Pons (tissue), 1 donor: Measurements from ENCODE around the gene STK32A.
A peak's percentile ranks its signal among the peaks of the same experiment; 100 is the strongest.

Source experiments
- DNase-seq: peaks from one replicate; pipeline ENCODE4 v3.0.0-alpha.2; 2016; ENCODE audit warnings: low spot score

The STK32A gene

DNA sequence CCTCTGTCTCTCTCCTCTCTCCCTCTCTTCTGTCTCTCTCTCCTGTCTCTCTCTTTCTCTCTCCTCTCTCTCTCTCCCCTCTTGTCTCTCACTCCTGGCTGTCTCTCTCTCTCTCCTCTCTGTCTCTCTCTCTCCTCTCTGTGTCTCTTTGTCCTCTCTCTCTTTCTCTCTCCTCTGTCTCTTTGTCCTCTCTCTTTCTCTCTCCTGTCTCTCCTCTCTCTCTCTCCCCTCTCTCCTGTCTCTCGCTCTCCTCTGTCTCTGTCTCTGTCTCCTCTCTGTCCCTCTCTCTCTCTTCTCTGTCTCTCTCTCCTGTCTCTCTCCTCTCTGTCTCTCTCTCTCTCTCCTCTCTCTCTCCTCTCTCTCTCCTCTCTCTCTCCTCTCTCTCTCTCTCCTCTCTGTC, 25.0 kb downstream of the STK32A start:
- no peak for DNase-seq

DNA sequence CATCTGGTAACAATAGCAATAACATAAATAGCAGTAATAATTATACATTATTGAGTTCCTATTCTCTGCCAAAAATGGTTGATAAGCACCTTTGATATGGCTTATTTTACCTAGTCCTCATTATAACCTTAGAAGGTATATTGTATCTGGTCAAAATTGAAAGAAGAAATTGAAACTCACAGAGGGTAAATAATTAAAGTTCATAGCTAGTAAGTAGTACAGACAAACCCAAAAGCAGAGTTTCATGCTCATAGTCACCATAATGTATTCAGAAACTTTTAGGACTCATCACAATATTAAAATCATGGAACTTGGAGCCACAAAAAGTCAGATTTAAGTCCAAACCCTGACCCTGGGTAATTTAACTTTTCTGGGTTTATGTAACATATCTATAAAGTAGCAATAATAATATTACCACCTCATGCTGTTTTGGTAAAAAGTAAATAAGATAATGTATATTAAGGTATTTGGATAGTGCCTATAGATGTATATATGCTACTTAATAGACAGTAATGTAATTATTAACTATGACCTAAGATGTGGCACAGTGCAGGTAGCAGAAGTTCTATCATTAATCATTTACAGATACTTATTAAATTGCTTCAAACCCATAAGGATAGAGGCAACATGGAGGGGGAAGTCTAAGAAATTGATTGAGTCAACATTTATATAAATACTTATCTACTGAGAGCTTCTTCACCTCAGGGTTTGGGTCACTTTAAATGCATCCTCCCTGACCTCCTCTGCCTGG, 32.4 kb downstream of the STK32A start:
- no peak for DNase-seq

GRCh38 chr5:147276497-147276896, 41.7 kb downstream of the STK32A start:
- no peak for DNase-seq

DNA sequence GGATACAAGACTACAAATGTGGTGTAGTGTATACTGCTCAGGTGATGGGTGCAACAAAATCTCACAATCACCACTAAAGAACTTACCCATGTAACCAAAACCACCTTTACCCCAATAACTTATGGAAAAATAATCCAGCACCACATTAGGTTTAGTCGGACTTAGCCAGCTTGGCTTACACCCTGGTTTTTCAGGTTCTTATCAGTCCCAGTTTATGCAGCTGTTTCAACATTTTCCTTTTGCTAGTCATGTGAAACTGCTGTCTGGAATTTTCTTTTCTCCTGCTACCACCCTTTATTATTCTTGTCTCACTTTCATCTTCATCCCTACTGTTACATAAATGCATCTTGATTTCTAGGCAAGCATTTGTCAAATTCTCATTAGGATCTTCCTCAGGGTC, 51.5 kb downstream of the STK32A start:
- no peak for DNase-seq

DNA sequence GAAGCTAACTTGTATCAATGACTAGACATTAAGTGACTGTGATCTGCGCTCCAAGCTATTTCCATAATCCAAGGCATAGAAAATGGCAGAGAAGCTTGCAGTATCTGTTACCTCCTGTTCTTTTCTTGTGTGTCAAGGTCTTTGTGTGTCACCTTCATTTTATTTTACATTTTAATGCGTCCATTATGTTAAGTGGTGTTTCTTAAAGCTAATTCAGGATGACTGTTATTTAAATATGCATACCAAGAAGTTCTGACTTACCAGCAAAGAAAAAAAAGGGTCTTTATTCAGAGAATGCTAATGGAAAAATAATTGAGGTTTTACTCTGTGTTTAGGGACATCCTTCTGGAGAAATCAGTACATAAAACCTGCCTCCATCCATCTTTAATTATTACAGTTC, 52.3 kb downstream of the STK32A start:
- no peak for DNase-seq

- DNase-seq, result peak; percentile 7
Observed at GRCh38 chr5:147290261-147290660, 55.4 kb downstream of the STK32A start.

- DNase-seq, result no peak
Observed at GRCh38 chr5:147303251-147303650, 68.4 kb downstream of the STK32A start.

DNA sequence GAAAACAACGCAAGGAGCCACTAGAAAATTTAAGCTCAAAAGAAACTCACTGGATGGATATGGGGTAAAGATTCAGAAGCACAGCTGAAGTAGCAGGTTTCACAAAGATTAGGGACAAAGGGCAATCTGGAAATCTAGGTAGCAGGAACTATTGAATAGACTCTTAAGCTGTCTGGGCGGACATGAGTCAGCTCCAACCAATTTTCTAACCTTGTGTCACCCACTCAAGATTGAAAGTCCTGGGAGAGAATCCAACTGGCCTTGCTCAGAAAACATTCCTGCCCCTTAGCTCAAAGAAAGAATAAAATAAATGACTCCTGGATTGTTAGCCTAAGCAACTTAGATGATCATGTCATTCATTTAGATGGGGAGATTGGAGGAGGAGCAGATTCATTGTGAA, 69.2 kb downstream of the STK32A start:
- DNase-seq, result peak; percentile 40

DNA sequence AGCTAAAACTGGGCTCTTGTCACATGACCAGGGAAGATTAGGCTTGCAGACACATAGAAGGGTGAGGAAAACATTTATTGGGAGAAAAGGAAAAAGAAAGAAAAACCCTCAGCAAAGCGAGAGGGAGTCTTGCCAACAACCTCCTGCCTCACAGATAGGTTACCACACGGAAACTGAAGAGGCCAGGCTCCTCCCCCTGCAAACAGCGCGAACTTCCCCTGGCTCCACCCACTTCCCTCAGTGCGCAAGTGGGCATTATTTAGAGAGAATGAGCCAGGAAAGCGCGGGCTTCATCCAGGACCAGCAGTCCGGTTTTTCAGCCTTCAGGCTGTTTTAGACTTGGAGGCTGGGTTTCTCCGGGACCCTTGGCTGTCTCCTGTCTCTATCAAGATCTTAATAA, 70.3 kb downstream of the STK32A start:
- no peak for DNase-seq

- DNase-seq, result no peak
Observed at GRCh38 chr5:147306351-147306750, 71.5 kb downstream of the STK32A start.

GRCh38 chr5:147307170-147307569, 72.3 kb downstream of the STK32A start:
- no peak for DNase-seq

DNA sequence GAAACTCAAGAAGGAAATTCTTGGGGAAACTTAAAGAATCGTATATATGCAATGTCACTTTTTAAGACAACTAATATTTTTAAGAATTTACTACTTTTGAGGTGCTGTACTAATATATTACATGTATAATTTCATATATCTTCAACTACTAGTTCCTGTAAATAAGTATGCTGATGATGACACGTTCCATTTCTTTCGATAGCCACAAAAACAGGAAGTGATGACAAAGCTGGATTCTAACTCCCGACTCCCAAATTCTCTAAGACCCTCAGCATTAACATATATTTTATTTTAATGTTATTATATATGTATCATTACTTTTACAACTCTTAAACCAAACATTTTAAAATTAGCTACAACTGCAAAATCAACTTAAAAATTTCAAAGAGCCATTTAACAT, 74.8 kb downstream of the STK32A start:
- DNase-seq, result no peak

DNA sequence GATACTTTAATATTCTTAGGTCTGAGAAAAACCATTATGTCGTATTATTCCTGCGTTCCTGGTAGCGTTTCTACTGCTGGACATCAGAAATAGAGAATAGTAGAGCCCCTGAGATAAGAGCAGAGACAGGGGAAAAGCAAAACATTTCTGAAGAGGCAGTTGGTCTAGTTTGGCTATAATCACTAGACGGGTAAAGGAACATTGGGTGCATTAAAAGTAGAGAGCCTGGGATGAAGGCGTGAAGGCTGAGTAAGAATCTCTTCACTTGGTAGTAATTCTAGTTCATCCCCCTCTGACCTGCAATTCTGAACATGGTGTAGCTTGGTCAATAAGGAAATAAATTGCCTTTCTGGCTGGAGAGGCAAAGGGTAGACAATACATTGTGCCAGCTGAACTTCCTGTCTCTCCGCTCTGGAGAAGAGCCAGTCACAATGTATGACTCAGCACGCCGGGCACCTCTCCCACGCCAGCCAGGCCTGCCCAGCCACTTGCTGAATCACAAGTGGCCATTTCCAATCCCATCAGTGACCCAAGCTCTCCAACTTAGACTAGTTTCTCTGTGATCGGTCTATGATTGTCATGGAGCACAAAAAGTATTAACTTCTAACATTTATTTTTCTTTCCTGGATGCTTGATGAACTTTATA, 75.4 kb downstream of the STK32A start:
- DNase-seq, result peak; percentile 47

- DNase-seq, result no peak
Observed at GRCh38 chr5:147317978-147318684, 83.3 kb downstream of the STK32A start.

- DNase-seq, result no peak
Observed at GRCh38 chr5:147321569-147321968, 86.7 kb downstream of the STK32A start.

DNA sequence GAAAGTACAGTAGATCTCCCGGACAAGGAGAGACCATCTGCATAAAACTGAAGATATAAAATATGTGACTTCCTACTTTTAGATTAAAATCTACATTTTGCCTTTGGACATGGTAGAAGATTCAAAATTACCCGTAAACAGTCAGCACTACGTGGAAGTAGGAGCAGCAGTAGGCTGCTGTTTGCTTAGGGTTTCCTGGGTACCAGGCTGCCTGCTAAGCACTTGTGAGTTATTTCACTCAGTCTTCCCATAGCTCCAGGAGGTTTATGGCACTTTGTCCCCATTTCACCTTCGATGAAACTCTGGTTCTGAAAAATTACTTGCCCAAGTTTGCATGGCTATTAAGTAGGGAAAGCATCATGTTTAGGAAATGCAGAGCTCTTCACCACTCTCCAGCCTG, 92.6 kb downstream of the STK32A start:
- no peak for DNase-seq

GRCh38 chr5:147327905-147328304, 93.1 kb downstream of the STK32A start:
- DNase-seq, result no peak

DNA sequence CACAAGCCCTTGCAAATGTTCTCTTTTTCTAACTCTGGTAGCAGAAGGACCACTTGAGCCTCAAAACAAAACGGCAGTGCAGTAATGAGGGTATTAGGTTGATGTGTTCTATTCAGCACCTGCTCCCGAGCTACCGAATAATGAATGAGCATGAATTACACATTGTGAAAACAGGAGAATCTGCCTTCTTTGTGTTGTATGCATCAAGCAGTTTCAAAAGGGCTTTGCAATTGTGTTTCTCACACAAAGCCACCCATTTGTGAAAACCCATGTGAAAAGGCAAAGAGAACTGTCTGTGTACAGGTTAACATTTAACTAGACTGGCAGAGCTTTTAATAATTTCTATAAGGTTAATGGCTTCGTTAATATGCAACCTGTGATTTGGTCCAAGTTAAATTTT, 97.8 kb downstream of the STK32A start:
- DNase-seq, result peak; percentile 1

DNA sequence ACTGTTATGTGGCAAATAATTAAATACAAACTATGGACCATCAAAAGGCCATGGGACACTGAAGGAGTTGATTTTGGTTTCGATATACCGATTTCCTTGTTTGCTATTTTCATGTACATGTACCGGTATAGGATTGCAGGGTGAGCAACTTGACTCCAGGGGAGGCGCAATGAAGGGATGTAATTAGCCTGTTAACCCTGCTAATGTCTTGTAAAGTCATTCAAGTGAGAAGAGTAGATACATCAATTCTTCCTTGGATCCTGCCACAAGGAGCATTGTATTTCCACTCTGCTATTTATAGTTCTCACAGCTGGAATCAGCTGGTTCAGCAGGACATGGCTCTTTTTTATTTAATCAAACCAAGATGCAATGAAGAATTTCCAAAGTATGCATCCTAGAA, 102.0 kb downstream of the STK32A start:
- no peak for DNase-seq

DNA sequence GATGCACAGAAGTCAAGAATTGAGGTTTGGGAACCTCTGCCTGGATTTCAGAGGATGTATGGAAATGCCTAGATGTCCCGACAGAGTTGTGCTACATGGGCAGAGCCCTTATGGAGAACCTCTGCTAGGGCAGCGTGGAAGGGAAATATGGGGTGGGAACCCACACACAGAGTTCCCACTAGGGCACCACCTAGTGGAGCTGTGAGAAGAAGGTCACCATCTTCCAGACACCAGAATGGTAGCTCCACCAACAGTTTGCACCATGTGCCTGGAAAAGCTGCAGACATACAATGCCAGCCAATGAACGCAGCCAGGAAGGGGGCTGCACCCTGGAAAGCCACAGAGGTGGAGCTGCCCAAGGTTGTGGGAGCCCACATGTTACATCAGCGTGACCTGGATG, 104.5 kb downstream of the STK32A start:
- no peak for DNase-seq

DNA sequence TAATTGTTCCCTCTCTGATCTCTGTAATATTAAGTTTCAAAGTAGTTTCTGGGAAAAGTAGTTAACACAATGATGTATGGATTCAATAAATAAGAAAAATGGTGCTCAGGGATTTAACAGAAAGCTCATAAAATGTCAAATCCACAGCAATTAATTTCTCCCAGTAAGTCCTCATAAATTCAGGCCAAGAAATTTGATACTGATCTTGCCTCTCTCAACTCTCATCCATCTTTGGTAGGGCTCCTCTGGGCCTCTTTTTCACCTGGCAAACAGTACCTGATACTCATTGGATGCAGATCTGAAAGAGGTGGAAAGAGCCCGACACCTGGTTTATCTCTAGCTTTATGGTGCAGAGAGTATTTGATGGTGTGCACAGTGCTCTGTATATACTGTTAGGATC, 106.1 kb downstream of the STK32A start:
- no peak for DNase-seq

- no peak for DNase-seq
Observed at GRCh38 chr5:147341345-147341744, 106.5 kb downstream of the STK32A start.

DNA sequence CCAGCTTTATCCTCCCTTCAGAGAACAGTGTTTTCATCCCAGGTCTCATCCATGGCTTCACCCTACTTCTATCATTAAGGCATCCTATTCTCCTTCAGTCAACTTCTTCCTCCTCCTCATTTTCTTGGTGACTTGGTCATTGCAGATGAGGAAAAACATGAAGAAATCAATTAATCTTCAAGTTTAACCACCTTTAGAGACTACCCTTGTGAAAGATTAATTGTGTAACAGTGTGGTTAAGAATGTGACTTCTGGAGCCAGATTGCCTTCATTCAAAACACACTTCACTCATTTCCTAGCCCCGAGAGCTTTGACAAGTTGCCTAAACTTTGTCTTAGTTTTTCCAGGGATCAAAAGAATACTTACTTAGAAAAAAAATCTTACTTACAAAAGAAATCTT, 110.0 kb downstream of the STK32A start:
- no peak for DNase-seq
